ENCODE results near the gene MMP24OS.

GRCh38 chr20:35274172-35275092 is 3.5 kb downstream of the MMP24OS start:
- TF ChIP-seq POLR2AphosphoS5 (IDR thresholded peaks at IDR 0.05; ENCODE audit: low read depth) (peak; percentile 59), CTCF (IDR thresholded peaks at IDR 0.05; ENCODE audit: insufficient read depth, low read length) (no peak), REST (IDR thresholded peaks at IDR 0.05; ENCODE audit: insufficient replicate concordance, low read depth) (no peak)
